Endothelial cell of umbilical vein (primary cell): ENCODE data around the gene KIF18A.

Experiments
- CTCF ChIP-seq, 2 donors: IDR thresholded peaks; 1 replicate in 1 of 2; 2 replicates in 1 of 2; pipeline ENCODE4 v1.5.1; 2011; ENCODE audit warnings: low read length in 2 of 2, mild to moderate bottlenecking in 2 of 2, moderate library complexity in 2 of 2, control low read depth in 1 of 2, inconsistent platforms in 1 of 2, low read depth in 1 of 2; ENCODE audit not compliant: insufficient read depth in 1 of 2; ENCODE audit errors: extremely low read depth in 1 of 2
- MAX ChIP-seq: IDR thresholded peaks from 2 replicates; pipeline ENCODE4 v1.6.1; 2011; ENCODE audit not compliant: insufficient read depth, insufficient read length
- MYC ChIP-seq: IDR thresholded peaks from one replicate; pipeline ENCODE4 v1.6.1; 2011; ENCODE audit warnings: mild to moderate bottlenecking, low read depth, low read length
- POLR2A ChIP-seq: IDR thresholded peaks from 2 replicates; pipeline ENCODE4 v1.6.1; 2012; ENCODE audit warnings: low read depth, mild to moderate bottlenecking, control low read depth, low read length

GRCh38 chr11:27995083-27995482, 112.9 kb downstream of the KIF18A start:
- no peak for TF ChIP-seq CTCF (IDR thresholded peaks at IDR 0.05; ENCODE audit: extremely low read depth in 1 of 2, insufficient read depth in 1 of 2, low read depth in 1 of 2, low read length in 2 of 2)
- TF ChIP-seq POLR2A: no peak
- no peak for TF ChIP-seq MYC
- TF ChIP-seq MAX: no peak
